Mesenchymal stem cell (in vitro differentiated cells and primary cell): ENCODE data around the gene SARS1.

Source experiments
- DNase-seq: peaks from one replicate; pipeline ENCODE4 v3.0.0-alpha.2; 2013
- H2AFZ ChIP-seq: one replicate; pipeline ENCODE4 v1.6.1; 2013; ENCODE audit warnings: low read depth, mild to moderate bottlenecking, control low read depth, inconsistent platforms, low read length, moderate library complexity
- H2AK5ac ChIP-seq: 2 replicates; pipeline ENCODE4 v1.6.1; 2013; ENCODE audit warnings: low read length, moderate library complexity, mild to moderate bottlenecking, inconsistent platforms; ENCODE audit not compliant: severe bottlenecking
- H2BK120ac ChIP-seq: one replicate; pipeline ENCODE4 v1.6.1; 2013; ENCODE audit warnings: low read depth, mild to moderate bottlenecking, inconsistent platforms, low read length, moderate library complexity
- H2BK12ac ChIP-seq, 2 experiments: one replicate each; pipeline ENCODE4 v1.6.1; 2013; ENCODE audit warnings: inconsistent platforms in 2 of 2, low read length in 2 of 2, mild to moderate bottlenecking in 2 of 2, moderate library complexity in 2 of 2, control low read depth in 1 of 2
- H2BK15ac ChIP-seq: one replicate; pipeline ENCODE4 v1.6.1; 2013; ENCODE audit warnings: mild to moderate bottlenecking, low read depth, inconsistent platforms; ENCODE audit not compliant: poor library complexity, severe bottlenecking
- H2BK5ac ChIP-seq: 2 replicates; pipeline ENCODE4 v1.6.1; 2013; ENCODE audit warnings: low read depth, mild to moderate bottlenecking, low read length, control low read depth, inconsistent platforms; ENCODE audit not compliant: poor library complexity, severe bottlenecking
- H3K14ac ChIP-seq, 2 experiments: one replicate each; pipeline ENCODE4 v1.6.1; 2013; ENCODE audit warnings: inconsistent platforms in 2 of 2, low read length in 2 of 2, control low read depth in 1 of 2, mild to moderate bottlenecking in 1 of 2, moderate library complexity in 1 of 2
- H3K18ac ChIP-seq, 2 experiments: one replicate each; pipeline ENCODE4 v1.6.1; 2013; ENCODE audit warnings: inconsistent platforms in 2 of 2, low read length in 2 of 2, control low read depth in 1 of 2, low read depth in 1 of 2, mild to moderate bottlenecking in 1 of 2
- H3K23ac ChIP-seq, 2 experiments: one replicate each; pipeline ENCODE4 v1.6.1; 2013; ENCODE audit warnings: inconsistent platforms in 2 of 2, low read length in 2 of 2, mild to moderate bottlenecking in 2 of 2, moderate library complexity in 2 of 2, control low read depth in 1 of 2
- H3K27ac ChIP-seq: 2 replicates; pipeline ENCODE4 v1.5.1; 2013; ENCODE audit warnings: mild to moderate bottlenecking, moderate library complexity, low read length, control low read depth, inconsistent platforms; ENCODE audit not compliant: poor library complexity, severe bottlenecking
- H3K27me3 ChIP-seq, 2 experiments: 2 replicates each; pipeline versions ENCODE4 v1.6.1 to v1.7.0; 2013; ENCODE audit warnings: low read length in 2 of 2, mild to moderate bottlenecking in 2 of 2, moderate library complexity in 2 of 2, control low read depth in 1 of 2, inconsistent platforms in 1 of 2; ENCODE audit not compliant: control insufficient read depth in 1 of 2, insufficient read depth in 1 of 2
- H3K36me3 ChIP-seq, 2 experiments: 2 replicates each; pipeline versions ENCODE4 v1.6.1 to v1.7.0; 2013; ENCODE audit warnings: low read length in 2 of 2, control low read depth in 1 of 2, inconsistent platforms in 1 of 2, low read depth in 1 of 2, mild to moderate bottlenecking in 1 of 2; ENCODE audit not compliant: insufficient read depth in 2 of 2, control insufficient read depth in 1 of 2
- H3K4ac ChIP-seq, 2 experiments: one replicate each; pipeline ENCODE4 v1.6.1; 2013; ENCODE audit warnings: inconsistent platforms in 2 of 2, low read length in 2 of 2, mild to moderate bottlenecking in 2 of 2, moderate library complexity in 2 of 2, control low read depth in 1 of 2, low read depth in 1 of 2
- H3K4me1 ChIP-seq: 2 replicates; pipeline ENCODE4 v1.6.1; 2013; ENCODE audit warnings: low read depth, low read length, control low read depth; ENCODE audit not compliant: control insufficient read depth, insufficient read depth
- H3K4me2 ChIP-seq: 2 replicates; pipeline ENCODE4 v1.6.1; 2013; ENCODE audit warnings: low read length, mild to moderate bottlenecking, inconsistent platforms; ENCODE audit not compliant: poor library complexity, severe bottlenecking
- H3K4me3 ChIP-seq, 2 experiments: 2 replicates each; pipeline versions ENCODE4 v1.5.1 to v1.7.0; 2013; ENCODE audit warnings: low read length in 2 of 2, mild to moderate bottlenecking in 2 of 2, control low read depth in 1 of 2, low read depth in 1 of 2; ENCODE audit not compliant: insufficient read depth in 1 of 2
- H3K79me1 ChIP-seq: replicated peaks from 2 replicates; pipeline ENCODE4 v1.6.1; 2013; ENCODE audit warnings: mild to moderate bottlenecking, control low read depth, low read length, inconsistent platforms; ENCODE audit not compliant: poor library complexity, severe bottlenecking
- H3K9ac ChIP-seq: 2 replicates; pipeline ENCODE4 v1.7.0; 2013; ENCODE audit warnings: mild to moderate bottlenecking, low read length, moderate library complexity
- H3K9me3 ChIP-seq: 2 replicates; pipeline ENCODE4 v1.7.0; 2013; ENCODE audit warnings: mild to moderate bottlenecking, low read length; ENCODE audit not compliant: control insufficient read depth
- H4K8ac ChIP-seq: one replicate; pipeline ENCODE4 v1.6.1; 2013; ENCODE audit warnings: inconsistent platforms, mild to moderate bottlenecking, low read length, moderate library complexity
- H4K91ac ChIP-seq: one replicate; pipeline ENCODE4 v1.6.1; 2013; ENCODE audit warnings: mild to moderate bottlenecking, low read length, inconsistent platforms
- whole genome bisulfite sequencing: methylation state at CpG from one replicate; pipeline ENCODE4 v1.1.7; 2013; ENCODE audit warnings: mixed read lengths; 5-methylcytosine and 5-hydroxymethylcytosine counted together

Gene SARS1

GRCh38 chr1:109256971-109257681 is 43.4 kb downstream of the SARS1 start:
- no peak overlapping the region for H3K23ac ChIP-seq
- 97% methylated on average over 3 of the region's 5 CpGs for WGBS
- peaks cover 0 to 28% of the 10 kb centered on the region in 2 experiments for H3K36me3 ChIP-seq
- no peaks in the 10 kb centered on the region for H3K9me3 ChIP-seq
- H3K4ac ChIP-seq, result no peak overlapping the region
- H2BK15ac ChIP-seq, result no peak overlapping the region
- no peak overlapping the region for H3K9ac ChIP-seq
- H3K4me2 ChIP-seq, result no peak overlapping the region
- peak overlapping the region; percentile 28 for H2AK5ac ChIP-seq
- peaks cover 0 to 31% of the 10 kb centered on the region in 2 experiments for H3K27me3 ChIP-seq
- no peak for DNase-seq
- no peak overlapping the region for H2BK12ac ChIP-seq
- no peak overlapping the region for H2BK120ac ChIP-seq
- H2BK5ac ChIP-seq, result no peak overlapping the region
- H3K4me3 ChIP-seq, result no peak overlapping the region
- H3K4me1 ChIP-seq, result peaks cover 51% of the 10 kb centered on the region
- H3K14ac ChIP-seq, result no peak overlapping the region
- peaks cover 3% of the 10 kb centered on the region for H3K79me1 ChIP-seq
- no peak overlapping the region for H4K91ac ChIP-seq
- no peak overlapping the region for H2AFZ ChIP-seq
- H4K8ac ChIP-seq, result no peak overlapping the region
- H3K18ac ChIP-seq, result no peak overlapping the region
- no peak overlapping the region for H3K27ac ChIP-seq

- Histone ChIP-seq H2AFZ (no peak overlapping the region), H3K4me3 (no peak overlapping the region), H3K4me2 (no peak overlapping the region), H2BK5ac (no peak overlapping the region), H3K23ac (no peak overlapping the region), H3K18ac (no peak overlapping the region), H3K36me3 (peaks cover 0 to 35% of the 10 kb centered on the region in 2 experiments), H3K79me1 (peaks cover 3% of the 10 kb centered on the region), H3K4ac (no peak overlapping the region), H3K27ac (no peak overlapping the region), H2AK5ac (peak overlapping the region; percentile 28), H3K4me1 (peaks cover 51% of the 10 kb centered on the region), H2BK15ac (no peak overlapping the region), H4K8ac (no peak overlapping the region), H3K9ac (no peak overlapping the region), H2BK12ac (no peak overlapping the region), H2BK120ac (no peak overlapping the region), H3K14ac (no peak overlapping the region), H3K9me3 (no peaks in the 10 kb centered on the region), H3K27me3 (peaks cover 0 to 30% of the 10 kb centered on the region in 2 experiments), H4K91ac (peak overlapping the region; percentile 20)
- WGBS, result 92% methylated on average over 12 of the region's 15 CpGs
- DNase-seq, result no peak
Measured at GRCh38 chr1:109257682-109258421, 44.1 kb downstream of the SARS1 start.

DNA sequence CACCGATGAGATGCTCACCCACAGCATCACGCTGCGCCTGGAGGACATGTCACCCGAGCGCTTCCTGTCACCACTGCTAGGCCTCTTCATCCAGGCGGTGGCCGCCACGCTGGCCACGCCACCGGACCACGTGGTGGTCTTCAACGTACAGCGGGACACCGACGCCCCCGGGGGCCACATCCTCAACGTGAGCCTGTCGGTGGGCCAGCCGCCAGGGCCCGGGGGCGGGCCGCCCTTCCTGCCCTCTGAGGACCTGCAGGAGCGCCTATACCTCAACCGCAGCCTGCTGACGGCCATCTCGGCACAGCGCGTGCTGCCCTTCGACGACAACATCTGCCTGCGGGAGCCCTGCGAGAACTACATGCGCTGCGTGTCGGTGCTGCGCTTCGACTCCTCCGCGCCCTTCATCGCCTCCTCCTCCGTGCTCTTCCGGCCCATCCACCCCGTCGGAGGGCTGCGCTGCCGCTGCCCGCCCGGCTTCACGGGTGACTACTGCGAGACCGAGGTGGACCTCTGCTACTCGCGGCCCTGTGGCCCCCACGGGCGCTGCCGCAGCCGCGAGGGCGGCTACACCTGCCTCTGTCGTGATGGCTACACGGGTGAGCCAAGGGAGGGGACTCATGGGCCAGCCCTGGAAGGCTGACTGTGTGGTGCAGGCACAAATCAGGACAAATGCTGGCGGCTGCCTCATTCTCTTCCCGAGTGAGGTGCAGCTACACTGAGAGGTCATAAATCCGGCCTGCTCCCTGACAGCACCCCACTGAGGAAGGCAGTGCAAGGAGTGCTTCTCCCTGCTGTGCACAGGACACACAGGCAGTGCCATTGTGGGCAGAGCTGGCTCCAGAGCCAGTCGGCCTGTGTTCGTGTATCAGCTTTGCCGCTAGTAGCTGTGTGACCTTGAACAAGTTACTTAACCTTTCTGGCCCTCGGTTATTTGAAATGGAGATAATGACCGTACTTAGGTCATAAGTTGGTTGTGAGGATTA is 45.1 kb downstream of the SARS1 start:
- H2BK5ac ChIP-seq, result no peak overlapping the region
- no peak overlapping the region for H3K14ac ChIP-seq
- peaks cover 0 to 42% of the 10 kb centered on the region in 2 experiments for H3K36me3 ChIP-seq
- H3K27me3 ChIP-seq, result peaks cover 0 to 36% of the 10 kb centered on the region in 2 experiments
- no peak overlapping the region for H2BK120ac ChIP-seq
- H2BK12ac ChIP-seq, result no peak overlapping the region
- H3K4ac ChIP-seq, result no peak overlapping the region
- no peaks in the 10 kb centered on the region for H3K9me3 ChIP-seq
- no peak overlapping the region for H4K91ac ChIP-seq
- DNase-seq, result no peak
- no peak overlapping the region for H3K4me2 ChIP-seq
- no peak overlapping the region for H3K18ac ChIP-seq
- no peak overlapping the region for H3K23ac ChIP-seq
- WGBS, result 97% methylated on average over 69 of the region's 69 CpGs
- H3K9ac ChIP-seq, result no peak overlapping the region
- no peak overlapping the region for H2AFZ ChIP-seq
- peak overlapping the region in 1 of 2 experiments; percentile 12 for H3K4me3 ChIP-seq
- H3K4me1 ChIP-seq, result peaks cover 51% of the 10 kb centered on the region
- H4K8ac ChIP-seq, result no peak overlapping the region
- H2BK15ac ChIP-seq, result no peak overlapping the region
- no peak overlapping the region for H2AK5ac ChIP-seq
- peaks cover 3% of the 10 kb centered on the region for H3K79me1 ChIP-seq
- H3K27ac ChIP-seq, result no peak overlapping the region
